ENCODE measurements around the gene PHF19.

PHF19 gene

GRCh38 chr9:120910643-120911042 is 33.7 kb upstream of the PHF19 start:
- no peak overlapping the region for H3K9ac ChIP-seq (ENCODE audit: low read length)
- no peaks in the 10 kb centered on the region for H3K9me3 ChIP-seq (ENCODE audit: low read length)
- no peaks in the 10 kb centered on the region for H3K4me1 ChIP-seq (ENCODE audit: insufficient read depth, low read length)
- H3K36me3 ChIP-seq (ENCODE audit: insufficient read depth, low read length): peaks cover 10% of the 10 kb centered on the region
- H3K27ac ChIP-seq (ENCODE audit: low read depth, low read length): no peak overlapping the region
- no peaks in the 10 kb centered on the region for H3K27me3 ChIP-seq (ENCODE audit: control insufficient read depth in 1 of 2, insufficient read depth in 2 of 2, low read length in 2 of 2)
- no peak overlapping the region for H3K4me3 ChIP-seq (ENCODE audit: low read depth in 1 of 2, low read length in 2 of 2)

GRCh38 chr9:120909904-120910303 is 32.9 kb upstream of the PHF19 start:
- H3K27ac ChIP-seq (ENCODE audit: low read depth, low read length): no peak overlapping the region

GRCh38 chr9:120905315-120906164 is 28.6 kb upstream of the PHF19 start:
- no peaks in the 10 kb centered on the region for H3K4me1 ChIP-seq (ENCODE audit: insufficient read depth, low read length)
- no peak overlapping the region for H3K4me3 ChIP-seq (ENCODE audit: low read depth in 1 of 2, low read length in 2 of 2)
- no peak overlapping the region for H3K27ac ChIP-seq (ENCODE audit: low read depth, low read length)
- H3K9me3 ChIP-seq (ENCODE audit: low read length): no peaks in the 10 kb centered on the region
- no peaks in the 10 kb centered on the region for H3K27me3 ChIP-seq (ENCODE audit: control insufficient read depth in 1 of 2, insufficient read depth in 2 of 2, low read length in 2 of 2)
- H3K9ac ChIP-seq (ENCODE audit: low read length): no peak overlapping the region
- H3K36me3 ChIP-seq (ENCODE audit: insufficient read depth, low read length): peaks cover 4% of the 10 kb centered on the region

More at GRCh38 chr9:120909904-120910303, 32.9 kb upstream of the PHF19 start:
- Histone ChIP-seq H3K9ac (ENCODE audit: low read length) (no peak overlapping the region), H3K9me3 (ENCODE audit: low read length) (no peaks in the 10 kb centered on the region), H3K27me3 (ENCODE audit: control insufficient read depth in 1 of 2, insufficient read depth in 2 of 2, low read length in 2 of 2) (no peaks in the 10 kb centered on the region), H3K4me3 (ENCODE audit: low read depth in 1 of 2, low read length in 2 of 2) (no peak overlapping the region), H3K4me1 (ENCODE audit: insufficient read depth, low read length) (no peaks in the 10 kb centered on the region), H3K36me3 (ENCODE audit: insufficient read depth, low read length) (peaks cover 10% of the 10 kb centered on the region)

GRCh38 chr9:120904978-120905301 is 28.0 kb upstream of the PHF19 start:
- Histone ChIP-seq H3K9ac (ENCODE audit: low read length) (no peak overlapping the region), H3K4me1 (ENCODE audit: insufficient read depth, low read length) (no peaks in the 10 kb centered on the region), H3K27me3 (ENCODE audit: control insufficient read depth in 1 of 2, insufficient read depth in 2 of 2, low read length in 2 of 2) (no peaks in the 10 kb centered on the region), H3K27ac (ENCODE audit: low read depth, low read length) (no peak overlapping the region), H3K4me3 (ENCODE audit: low read depth in 1 of 2, low read length in 2 of 2) (no peak overlapping the region), H3K36me3 (ENCODE audit: insufficient read depth, low read length) (peaks cover 4% of the 10 kb centered on the region), H3K9me3 (ENCODE audit: low read length) (no peaks in the 10 kb centered on the region)

- H3K9me3 ChIP-seq (ENCODE audit: low read length): no peaks in the 10 kb centered on the region
- no peaks in the 10 kb centered on the region for H3K27me3 ChIP-seq (ENCODE audit: control insufficient read depth in 1 of 2, insufficient read depth in 2 of 2, low read length in 2 of 2)
- H3K9ac ChIP-seq (ENCODE audit: low read length): no peak overlapping the region
- H3K27ac ChIP-seq (ENCODE audit: low read depth, low read length): no peak overlapping the region
- H3K36me3 ChIP-seq (ENCODE audit: insufficient read depth, low read length): peaks cover 4% of the 10 kb centered on the region
- H3K4me1 ChIP-seq (ENCODE audit: insufficient read depth, low read length): no peaks in the 10 kb centered on the region
- no peak overlapping the region for H3K4me3 ChIP-seq (ENCODE audit: low read depth in 1 of 2, low read length in 2 of 2)
Measured at GRCh38 chr9:120904061-120904977, 27.3 kb upstream of the PHF19 start.

- H3K4me1 ChIP-seq (ENCODE audit: insufficient read depth, low read length): no peaks in the 10 kb centered on the region
- no peak overlapping the region for H3K9ac ChIP-seq (ENCODE audit: low read length)
- H3K9me3 ChIP-seq (ENCODE audit: low read length): no peaks in the 10 kb centered on the region
- H3K4me3 ChIP-seq (ENCODE audit: low read depth in 1 of 2, low read length in 2 of 2): no peak overlapping the region
- H3K36me3 ChIP-seq (ENCODE audit: insufficient read depth, low read length): no peaks in the 10 kb centered on the region
- no peak overlapping the region for H3K27ac ChIP-seq (ENCODE audit: low read depth, low read length)
- no peaks in the 10 kb centered on the region for H3K27me3 ChIP-seq (ENCODE audit: control insufficient read depth in 1 of 2, insufficient read depth in 2 of 2, low read length in 2 of 2)
Measured at GRCh38 chr9:120902569-120903535, 25.9 kb upstream of the PHF19 start.

- no peak overlapping the region for H3K9ac ChIP-seq (ENCODE audit: low read length)
- H3K9me3 ChIP-seq (ENCODE audit: low read length): no peaks in the 10 kb centered on the region
- no peaks in the 10 kb centered on the region for H3K4me1 ChIP-seq (ENCODE audit: insufficient read depth, low read length)
- H3K27ac ChIP-seq (ENCODE audit: low read depth, low read length): no peak overlapping the region
- H3K4me3 ChIP-seq (ENCODE audit: low read depth in 1 of 2, low read length in 2 of 2): no peak overlapping the region
- no peaks in the 10 kb centered on the region for H3K36me3 ChIP-seq (ENCODE audit: insufficient read depth, low read length)
- no peaks in the 10 kb centered on the region for H3K27me3 ChIP-seq (ENCODE audit: control insufficient read depth in 1 of 2, insufficient read depth in 2 of 2, low read length in 2 of 2)
Measured at GRCh38 chr9:120901755-120902568, 25.0 kb upstream of the PHF19 start.

GRCh38 chr9:120900824-120901223 is 23.8 kb upstream of the PHF19 start:
- H3K36me3 ChIP-seq (ENCODE audit: insufficient read depth, low read length): no peaks in the 10 kb centered on the region
- no peak overlapping the region for H3K4me3 ChIP-seq (ENCODE audit: low read depth in 1 of 2, low read length in 2 of 2)
- H3K4me1 ChIP-seq (ENCODE audit: insufficient read depth, low read length): no peaks in the 10 kb centered on the region
- H3K9me3 ChIP-seq (ENCODE audit: low read length): no peaks in the 10 kb centered on the region
- H3K27me3 ChIP-seq (ENCODE audit: control insufficient read depth in 1 of 2, insufficient read depth in 2 of 2, low read length in 2 of 2): no peaks in the 10 kb centered on the region
- H3K27ac ChIP-seq (ENCODE audit: low read depth, low read length): no peak overlapping the region
- H3K9ac ChIP-seq (ENCODE audit: low read length): no peak overlapping the region

- no peak overlapping the region for H3K4me3 ChIP-seq (ENCODE audit: low read depth in 1 of 2, low read length in 2 of 2)
- peaks cover 5% of the 10 kb centered on the region for H3K4me1 ChIP-seq (ENCODE audit: insufficient read depth, low read length)
- H3K27ac ChIP-seq (ENCODE audit: low read depth, low read length): no peak overlapping the region
- H3K27me3 ChIP-seq (ENCODE audit: control insufficient read depth in 1 of 2, insufficient read depth in 2 of 2, low read length in 2 of 2): no peaks in the 10 kb centered on the region
- no peak overlapping the region for H3K9ac ChIP-seq (ENCODE audit: low read length)
- no peaks in the 10 kb centered on the region for H3K9me3 ChIP-seq (ENCODE audit: low read length)
- H3K36me3 ChIP-seq (ENCODE audit: insufficient read depth, low read length): no peaks in the 10 kb centered on the region
Measured at GRCh38 chr9:120899490-120900068, 22.6 kb upstream of the PHF19 start.

- H3K27ac ChIP-seq (ENCODE audit: low read depth, low read length): no peak overlapping the region
- no peaks in the 10 kb centered on the region for H3K36me3 ChIP-seq (ENCODE audit: insufficient read depth, low read length)
Measured at GRCh38 chr9:120898396-120898795, 21.4 kb upstream of the PHF19 start.

More at GRCh38 chr9:120898396-120898795, 21.4 kb upstream of the PHF19 start:
- H3K4me3 ChIP-seq (ENCODE audit: low read depth in 1 of 2, low read length in 2 of 2): no peak overlapping the region
- no peaks in the 10 kb centered on the region for H3K27me3 ChIP-seq (ENCODE audit: control insufficient read depth in 1 of 2, insufficient read depth in 2 of 2, low read length in 2 of 2)
- H3K9me3 ChIP-seq (ENCODE audit: low read length): no peaks in the 10 kb centered on the region
- peaks cover 10% of the 10 kb centered on the region for H3K4me1 ChIP-seq (ENCODE audit: insufficient read depth, low read length)
- H3K9ac ChIP-seq (ENCODE audit: low read length): no peak overlapping the region

Data from muscle layer of colon (tissue), 2 donors.